ENCODE data around the gene CRACDL. TPM values are rescaled to one million over a fixed set of nuclear protein-coding genes. Genes with fewer than 3 reads are reported as not detected.
"Not testable (repeated sequence)": the region's sequence is repeated elsewhere in the genome, so short reads cannot be mapped to it uniquely, and the experiment has no call there.

The CRACDL gene
- total RNA-seq, 1 experiment from 2014 or later: not detected

DNA sequence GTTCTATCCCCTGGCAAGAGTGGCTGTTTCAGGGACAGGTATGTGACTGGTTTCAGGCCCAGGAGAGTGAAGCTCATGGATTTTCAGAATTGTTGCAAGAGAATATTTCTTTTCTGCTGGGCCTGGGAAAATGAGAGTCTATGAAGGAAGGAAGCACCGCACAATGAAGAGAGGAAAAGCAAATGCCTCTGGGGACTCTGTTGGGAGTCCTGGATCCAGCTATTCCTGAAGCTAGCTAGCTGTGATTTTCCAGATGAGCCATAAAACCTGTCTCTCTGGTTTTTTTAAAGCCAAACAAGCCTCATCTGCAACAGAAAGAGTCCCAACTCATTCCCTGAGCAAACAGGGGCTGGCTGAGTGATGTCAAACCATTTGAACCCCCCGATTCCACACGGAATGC is 53.7 kb downstream of the CRACDL start:
- H3K4me3 ChIP-seq (ENCODE audit: low read length): no peak overlapping the region
- intact Hi-C loops (cut with micrococcal nuclease): no loop called here
- ATAC-seq: no peak
- H3K4me2 ChIP-seq (ENCODE audit: low read length): no peak overlapping the region
- no peaks in the 10 kb centered on the region for H3K27me3 ChIP-seq (ENCODE audit: low read length)
- H2AFZ ChIP-seq (ENCODE audit: low read length): no peak overlapping the region
- DNase-seq: no peak
- H3K4me1 ChIP-seq (ENCODE audit: insufficient read depth, low read length): no peaks in the 10 kb centered on the region
- no peaks in the 10 kb centered on the region for H3K79me2 ChIP-seq (ENCODE audit: low read length)
- BruUV-seq (replicated peaks): no TSS peak
- POLR2A ChIA-PET (ENCODE audit: unreplicated experiment): no interaction called here
- CTCF ChIA-PET: no interaction called here
- no peaks in the 10 kb centered on the region for H3F3A ChIP-seq (ENCODE audit: low read length, unreplicated experiment)
- H4K20me1 ChIP-seq (ENCODE audit: low read length): no peaks in the 10 kb centered on the region
- no peak overlapping the region for H3K27ac ChIP-seq (ENCODE audit: low read length)
- H3K36me3 ChIP-seq (ENCODE audit: low read depth, low read length): no peaks in the 10 kb centered on the region
- H3K9me2 ChIP-seq (replicated peaks; ENCODE audit: low read length): no peaks in the 10 kb centered on the region
- TF ChIP-seq, protein P1, sequence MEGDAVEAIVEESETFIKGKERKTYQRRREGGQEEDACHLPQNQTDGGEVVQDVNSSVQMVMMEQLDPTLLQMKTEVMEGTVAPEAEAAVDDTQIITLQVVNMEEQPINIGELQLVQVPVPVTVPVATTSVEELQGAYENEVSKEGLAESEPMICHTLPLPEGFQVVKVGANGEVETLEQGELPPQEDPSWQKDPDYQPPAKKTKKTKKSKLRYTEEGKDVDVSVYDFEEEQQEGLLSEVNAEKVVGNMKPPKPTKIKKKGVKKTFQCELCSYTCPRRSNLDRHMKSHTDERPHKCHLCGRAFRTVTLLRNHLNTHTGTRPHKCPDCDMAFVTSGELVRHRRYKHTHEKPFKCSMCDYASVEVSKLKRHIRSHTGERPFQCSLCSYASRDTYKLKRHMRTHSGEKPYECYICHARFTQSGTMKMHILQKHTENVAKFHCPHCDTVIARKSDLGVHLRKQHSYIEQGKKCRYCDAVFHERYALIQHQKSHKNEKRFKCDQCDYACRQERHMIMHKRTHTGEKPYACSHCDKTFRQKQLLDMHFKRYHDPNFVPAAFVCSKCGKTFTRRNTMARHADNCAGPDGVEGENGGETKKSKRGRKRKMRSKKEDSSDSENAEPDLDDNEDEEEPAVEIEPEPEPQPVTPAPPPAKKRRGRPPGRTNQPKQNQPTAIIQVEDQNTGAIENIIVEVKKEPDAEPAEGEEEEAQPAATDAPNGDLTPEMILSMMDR (conservative IDR thresholded peaks at IDR 0.05; ENCODE audit: low read depth, low read length): no peak
- TF ChIP-seq EZH2phosphoT487 (IDR thresholded peaks at IDR 0.05; ENCODE audit: borderline replicate concordance, low read length): no peak
- no peak for TF ChIP-seq EZH2 (IDR thresholded peaks at IDR 0.05; ENCODE audit: low read length, unreplicated experiment)
- H3K9me3 ChIP-seq (ENCODE audit: low read length): no peaks in the 10 kb centered on the region
- H3K9ac ChIP-seq (ENCODE audit: low read length): no peak overlapping the region

DNA sequence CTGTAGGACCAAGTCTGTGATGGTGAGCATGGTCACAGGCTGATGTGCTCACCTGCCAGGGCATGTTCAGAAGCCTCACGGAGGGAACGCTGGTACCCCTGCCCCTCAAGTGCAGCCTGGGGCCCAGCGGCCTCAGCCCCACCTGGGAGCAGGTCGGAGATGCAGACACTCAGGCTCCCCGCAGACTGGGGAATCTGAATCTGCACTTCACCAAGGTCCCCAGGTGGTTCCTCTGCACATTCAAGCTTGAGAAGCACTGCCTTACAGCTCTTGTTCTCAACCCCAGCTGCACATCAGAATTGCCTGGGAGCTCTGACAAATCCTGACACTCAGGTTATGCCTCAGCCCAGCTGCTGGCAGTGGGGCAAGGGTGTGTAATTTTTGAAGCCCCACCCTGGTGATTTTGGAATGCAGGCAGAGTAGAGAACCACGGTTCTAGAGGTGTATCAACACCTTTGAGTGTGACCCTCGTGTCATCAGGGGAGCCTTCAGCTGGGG is 54.8 kb downstream of the CRACDL start:
- Histone ChIP-seq H3K4me2 (ENCODE audit: low read length) (no peak overlapping the region), H3K27ac (ENCODE audit: low read length) (no peak overlapping the region), H3K27me3 (ENCODE audit: low read length) (no peaks in the 10 kb centered on the region), H4K20me1 (ENCODE audit: low read length) (no peaks in the 10 kb centered on the region), H2AFZ (ENCODE audit: low read length) (no peak overlapping the region), H3K9ac (ENCODE audit: low read length) (no peak overlapping the region), H3K79me2 (ENCODE audit: low read length) (no peaks in the 10 kb centered on the region), H3K9me2 (replicated peaks; ENCODE audit: low read length) (no peaks in the 10 kb centered on the region), H3K36me3 (ENCODE audit: low read depth, low read length) (no peaks in the 10 kb centered on the region), H3K4me3 (ENCODE audit: low read length) (no peak overlapping the region), H3K4me1 (ENCODE audit: insufficient read depth, low read length) (no peaks in the 10 kb centered on the region), H3F3A (ENCODE audit: low read length, unreplicated experiment) (no peaks in the 10 kb centered on the region), H3K9me3 (ENCODE audit: low read length) (no peaks in the 10 kb centered on the region)
- no TSS peak for BruUV-seq (replicated peaks)
- ChIA-PET POLR2A (ENCODE audit: unreplicated experiment) (no interaction called here), CTCF (no interaction called here)
- ATAC-seq: no peak
- DNase-seq: no peak
- intact Hi-C loops (cut with micrococcal nuclease): no loop called here
- no peak for TF ChIP-seq EZH2 (IDR thresholded peaks at IDR 0.05; ENCODE audit: low read length, unreplicated experiment)
- TF ChIP-seq, protein P1 (conservative IDR thresholded peaks at IDR 0.05; ENCODE audit: low read depth, low read length): no peak
- TF ChIP-seq EZH2phosphoT487 (IDR thresholded peaks at IDR 0.05; ENCODE audit: borderline replicate concordance, low read length): no peak

DNA sequence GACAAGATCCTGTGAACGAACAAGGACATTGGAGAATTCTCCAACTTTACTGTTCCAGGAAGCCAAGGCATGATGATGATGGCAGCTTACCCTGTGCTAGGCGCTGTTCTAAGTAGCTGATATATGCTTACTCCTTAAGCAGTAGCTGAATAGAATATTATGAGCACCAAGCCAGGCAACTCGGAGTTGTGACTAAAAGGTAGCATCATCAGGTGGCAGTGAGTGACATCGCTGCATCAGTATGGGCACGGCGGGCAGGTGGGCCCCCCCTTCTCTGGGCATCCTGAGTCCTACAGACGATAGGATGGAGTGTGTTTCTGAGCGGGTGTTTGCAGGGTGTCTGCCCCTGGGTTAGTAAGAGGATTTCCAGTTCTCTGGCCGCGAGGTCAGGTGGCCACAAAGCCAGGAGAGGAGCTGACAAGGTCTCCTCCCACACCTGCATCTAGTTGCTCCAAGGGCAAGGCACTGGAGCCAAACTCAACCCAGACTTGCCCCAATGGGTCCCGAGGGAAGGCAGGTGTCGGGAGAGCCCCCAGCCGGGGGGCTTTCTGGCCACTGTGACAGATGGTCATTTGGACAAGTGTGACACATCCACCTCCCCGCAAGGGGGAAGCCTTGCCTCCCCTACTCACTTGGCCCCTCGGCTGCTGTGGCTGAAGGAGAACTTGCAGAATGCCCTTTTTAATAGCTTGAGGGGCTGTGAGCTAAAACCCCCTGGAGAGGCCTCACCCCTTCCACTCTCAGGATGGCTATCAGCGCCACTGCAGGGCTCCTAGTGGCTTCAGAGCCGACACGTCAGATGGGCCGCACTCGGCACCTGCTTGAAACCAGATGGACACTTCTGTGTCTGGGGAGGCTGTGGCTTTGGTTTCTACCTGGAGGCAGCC is 55.5 kb downstream of the CRACDL start:
- Histone ChIP-seq H3K9me2 (replicated peaks; ENCODE audit: low read length) (no peaks in the 10 kb centered on the region), H3K27me3 (ENCODE audit: low read length) (no peaks in the 10 kb centered on the region), H3K36me3 (ENCODE audit: low read depth, low read length) (no peaks in the 10 kb centered on the region), H3K4me1 (ENCODE audit: insufficient read depth, low read length) (no peaks in the 10 kb centered on the region), H3K27ac (ENCODE audit: low read length) (no peak overlapping the region), H3K9ac (ENCODE audit: low read length) (no peak overlapping the region), H3K79me2 (ENCODE audit: low read length) (no peaks in the 10 kb centered on the region), H3K4me3 (ENCODE audit: low read length) (no peak overlapping the region), H2AFZ (ENCODE audit: low read length) (no peak overlapping the region), H3K9me3 (ENCODE audit: low read length) (no peaks in the 10 kb centered on the region), H3F3A (ENCODE audit: low read length, unreplicated experiment) (no peaks in the 10 kb centered on the region), H4K20me1 (ENCODE audit: low read length) (no peaks in the 10 kb centered on the region), H3K4me2 (ENCODE audit: low read length) (no peak overlapping the region)
- no TSS peak for BruUV-seq (replicated peaks)
- intact Hi-C loops (cut with micrococcal nuclease): no loop called here
- ChIA-PET CTCF (no interaction called here), POLR2A (ENCODE audit: unreplicated experiment) (no interaction called here)
- TF ChIP-seq EZH2 (IDR thresholded peaks at IDR 0.05; ENCODE audit: low read length, unreplicated experiment) (no peak), EZH2phosphoT487 (IDR thresholded peaks at IDR 0.05; ENCODE audit: borderline replicate concordance, low read length) (no peak)
- TF ChIP-seq, protein P1 (conservative IDR thresholded peaks at IDR 0.05; ENCODE audit: low read depth, low read length): no peak
- ATAC-seq (no peak), DNase-seq (no peak)

DNA sequence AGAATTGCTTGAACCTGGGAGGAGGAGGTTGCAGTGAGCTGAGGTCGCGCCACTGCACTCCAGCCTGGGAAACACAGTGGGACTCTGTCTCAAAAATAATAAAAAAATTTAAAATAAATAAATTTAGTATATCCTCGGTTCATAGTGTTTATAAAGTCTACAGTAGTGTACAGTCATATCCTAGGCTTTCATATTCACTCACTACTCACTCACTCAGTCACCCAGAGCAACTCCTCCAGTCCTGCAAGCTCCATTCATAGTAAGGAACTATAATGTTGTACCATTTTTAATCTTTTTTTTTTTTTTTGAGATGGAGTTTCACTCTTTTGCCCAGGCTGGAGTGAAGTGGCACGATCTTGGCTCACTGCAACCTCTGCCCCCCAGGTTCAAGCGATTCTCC is 58.4 kb downstream of the CRACDL start:
- CTCF ChIA-PET: interaction anchor here (0.6 kb wide), 1 partner anchor 155 kb away, joined by 3 read pairs; no protein-coding TSS in a partner anchor
- ATAC-seq: not testable (repeated sequence)

More for the DNA sequence above, 58.4 kb downstream of the CRACDL start:
- H3K9me3 ChIP-seq (ENCODE audit: low read length); H3K27ac ChIP-seq (ENCODE audit: low read length); H2AFZ ChIP-seq (ENCODE audit: low read length); POLR2A ChIA-PET (ENCODE audit: unreplicated experiment); H3K9me2 ChIP-seq (replicated peaks; ENCODE audit: low read length); H3K4me3 ChIP-seq (ENCODE audit: low read length); DNase-seq; H4K20me1 ChIP-seq (ENCODE audit: low read length); H3K79me2 ChIP-seq (ENCODE audit: low read length); BruUV-seq (replicated peaks); H3K4me2 ChIP-seq (ENCODE audit: low read length); H3F3A ChIP-seq (ENCODE audit: low read length, unreplicated experiment); H3K36me3 ChIP-seq (ENCODE audit: low read depth, low read length); H3K27me3 ChIP-seq (ENCODE audit: low read length); H3K9ac ChIP-seq (ENCODE audit: low read length); H3K4me1 ChIP-seq (ENCODE audit: insufficient read depth, low read length); intact Hi-C loops (cut with micrococcal nuclease): not testable (repeated sequence)

Data from PC-3 (cell line).